Tibial artery (tissue), 4 donors: ENCODE measurements around the gene CLCN1.

ENCODE experiments used
- DNase-seq, 2 donors: peaks; one replicate each; pipeline ENCODE4 v3.0.0-alpha.2; 2019
- H3K27ac ChIP-seq, 2 donors: fragments of 200-600 bp; sonication (generic) in 1 of 2; 1 replicate in 1 of 2; 2 replicates in 1 of 2; pipeline ENCODE4 v1.5.1; 2018 to 2019; ENCODE audit warnings: mild to moderate bottlenecking in 1 of 2
- H3K27me3 ChIP-seq, 2 donors: fragments of 200-600 bp; sonication (generic) in 1 of 2; one replicate each; pipeline versions ENCODE4 v1.5.1 to v1.6.0; 2016 to 2019
- H3K36me3 ChIP-seq, 3 donors: fragments of 200-600 bp; sonication (generic) in 2 of 3; one replicate each; pipeline ENCODE4 v1.5.1; 2016 to 2019; ENCODE audit warnings: mild to moderate bottlenecking in 2 of 3
- H3K4me1 ChIP-seq, 4 donors: fragments of 200-600 bp; sonication (generic) in 2 of 4; 1 replicate in 3 of 4; 2 replicates in 1 of 4; pipeline ENCODE4 v1.5.1; 2016 to 2019
- H3K4me3 ChIP-seq, 2 donors: fragments of 200-600 bp; sonication (generic) in 1 of 2; 1 replicate in 1 of 2; 2 replicates in 1 of 2; pipeline ENCODE4 v1.5.1; 2018 to 2019; ENCODE audit warnings: mild to moderate bottlenecking in 2 of 2
- H3K9me3 ChIP-seq, 3 donors: fragments of 200-600 bp; sonication (generic) in 1 of 3; one replicate each; pipeline ENCODE4 v1.5.1; 2016 to 2019
- intact Hi-C: fragments of 100-400 bp; cut with DNase I; formaldehyde crosslinking; loops from one replicate; pipeline ENCODE4 v1.15.0; 2023; ENCODE audit warnings: low total_unique reads
- TF ChIP-seq, protein P1 (sequence below), 2 experiments: fragments of 200-600 bp in 1 of 2; fragments of 450-650 bp in 1 of 2; IDR thresholded peaks; one replicate each; pipeline ENCODE4 v1.5.1; 2017 to 2019; ENCODE audit warnings: antibody characterized with exemption in 2 of 2, mild to moderate bottlenecking in 1 of 2, moderate library complexity in 1 of 2

The CLCN1 gene

DNA sequence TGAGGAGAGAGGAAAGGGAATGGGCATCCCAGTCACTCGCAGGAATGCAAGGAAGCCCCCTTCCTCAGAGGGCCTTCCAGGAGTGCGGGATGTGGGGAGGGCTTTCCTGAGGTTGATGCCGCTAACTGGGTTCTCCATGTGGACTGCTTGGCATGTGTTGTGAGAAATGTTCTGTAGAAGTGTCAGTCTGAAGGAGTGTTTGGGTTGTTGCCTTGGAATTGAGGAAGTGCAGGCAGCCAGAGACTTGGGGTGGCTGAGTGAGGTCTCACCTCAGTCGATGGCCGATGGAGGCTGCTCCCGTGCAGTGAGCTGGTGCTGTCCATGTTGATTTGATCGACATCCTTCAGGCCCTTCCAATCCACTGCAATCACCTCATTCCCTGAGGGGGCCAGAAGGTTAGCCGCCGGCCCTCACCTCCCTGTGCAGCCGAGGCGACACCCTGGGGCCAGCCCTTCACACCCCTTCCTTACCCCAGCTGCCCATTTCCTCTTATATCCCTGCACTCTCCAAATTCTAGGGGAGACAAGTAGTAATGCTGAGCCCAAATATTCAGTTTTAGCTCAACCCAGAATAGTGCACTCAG is 44.0 kb downstream of the CLCN1 start:
- no peak for DNase-seq
- Histone ChIP-seq H3K27me3 (peaks cover 0 to 26% of the 10 kb centered on the region in 2 donors), H3K4me1 (peaks cover 0 to 18% (median 14%) of the 10 kb centered on the region in 4 donors), H3K9me3 (no peaks in the 10 kb centered on the region), H3K4me3 (no peak overlapping the region), H3K27ac (no peak overlapping the region), H3K36me3 (no peaks in the 10 kb centered on the region)
- TF ChIP-seq, protein P1, sequence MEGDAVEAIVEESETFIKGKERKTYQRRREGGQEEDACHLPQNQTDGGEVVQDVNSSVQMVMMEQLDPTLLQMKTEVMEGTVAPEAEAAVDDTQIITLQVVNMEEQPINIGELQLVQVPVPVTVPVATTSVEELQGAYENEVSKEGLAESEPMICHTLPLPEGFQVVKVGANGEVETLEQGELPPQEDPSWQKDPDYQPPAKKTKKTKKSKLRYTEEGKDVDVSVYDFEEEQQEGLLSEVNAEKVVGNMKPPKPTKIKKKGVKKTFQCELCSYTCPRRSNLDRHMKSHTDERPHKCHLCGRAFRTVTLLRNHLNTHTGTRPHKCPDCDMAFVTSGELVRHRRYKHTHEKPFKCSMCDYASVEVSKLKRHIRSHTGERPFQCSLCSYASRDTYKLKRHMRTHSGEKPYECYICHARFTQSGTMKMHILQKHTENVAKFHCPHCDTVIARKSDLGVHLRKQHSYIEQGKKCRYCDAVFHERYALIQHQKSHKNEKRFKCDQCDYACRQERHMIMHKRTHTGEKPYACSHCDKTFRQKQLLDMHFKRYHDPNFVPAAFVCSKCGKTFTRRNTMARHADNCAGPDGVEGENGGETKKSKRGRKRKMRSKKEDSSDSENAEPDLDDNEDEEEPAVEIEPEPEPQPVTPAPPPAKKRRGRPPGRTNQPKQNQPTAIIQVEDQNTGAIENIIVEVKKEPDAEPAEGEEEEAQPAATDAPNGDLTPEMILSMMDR (IDR thresholded peaks at IDR 0.05), result no peak
- intact Hi-C loops, result loop anchor here (5.0 to 10.0 kb wide), 2 partner anchors 55 to 68 kb away; no protein-coding TSS in a partner anchor

DNA sequence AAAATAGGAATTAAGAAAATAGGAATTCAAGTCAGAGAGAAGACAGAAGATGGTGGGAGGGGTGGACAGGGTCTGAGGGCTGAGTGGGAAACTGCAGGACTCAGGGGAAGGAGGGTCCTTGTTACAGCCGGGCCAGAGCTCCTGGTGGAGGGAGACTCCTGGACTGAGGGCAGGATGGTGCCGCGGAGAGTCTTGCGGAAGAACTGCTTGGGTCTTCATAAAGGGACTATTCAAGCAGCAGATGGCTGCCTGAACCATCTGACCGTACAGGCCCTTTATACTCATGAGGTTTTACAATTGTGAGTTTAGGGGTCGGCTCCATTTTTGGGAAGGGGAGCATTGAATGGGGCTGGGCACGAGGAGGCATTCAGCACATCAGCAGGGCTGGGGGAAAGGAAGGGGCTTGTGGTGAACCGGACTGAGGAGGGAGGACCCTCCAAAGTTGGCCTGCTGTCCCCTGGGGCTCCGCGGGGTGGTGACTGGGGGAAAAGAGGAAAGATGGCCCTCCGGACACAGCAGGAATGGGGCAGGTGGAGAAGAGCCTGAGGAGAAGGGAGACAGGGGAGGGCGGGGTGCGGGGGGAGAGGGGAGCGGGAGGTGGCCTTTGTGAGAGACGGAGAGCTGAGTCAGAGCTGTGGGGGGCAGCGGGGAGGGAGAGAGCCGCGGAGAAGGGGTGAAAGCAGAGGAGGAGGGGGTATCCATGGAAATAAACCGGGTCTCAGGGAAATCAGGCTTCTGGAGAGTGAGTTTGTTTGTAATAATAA is 45.1 kb downstream of the CLCN1 start:
- H3K4me3 ChIP-seq, result no peak overlapping the region
- TF ChIP-seq, protein P1 (IDR thresholded peaks at IDR 0.05), result no peak
- no peak for DNase-seq
- no peaks in the 10 kb centered on the region for H3K36me3 ChIP-seq
- H3K9me3 ChIP-seq, result no peaks in the 10 kb centered on the region
- H3K27ac ChIP-seq, result no peak overlapping the region
- intact Hi-C loops, result loop anchor here (5.0 to 10.0 kb wide), 2 partner anchors 54 to 69 kb away; no protein-coding TSS in a partner anchor
- peaks cover 0 to 26% of the 10 kb centered on the region in 2 donors for H3K27me3 ChIP-seq
- peaks cover 0 to 18% (median 14%) of the 10 kb centered on the region in 4 donors for H3K4me1 ChIP-seq

DNA sequence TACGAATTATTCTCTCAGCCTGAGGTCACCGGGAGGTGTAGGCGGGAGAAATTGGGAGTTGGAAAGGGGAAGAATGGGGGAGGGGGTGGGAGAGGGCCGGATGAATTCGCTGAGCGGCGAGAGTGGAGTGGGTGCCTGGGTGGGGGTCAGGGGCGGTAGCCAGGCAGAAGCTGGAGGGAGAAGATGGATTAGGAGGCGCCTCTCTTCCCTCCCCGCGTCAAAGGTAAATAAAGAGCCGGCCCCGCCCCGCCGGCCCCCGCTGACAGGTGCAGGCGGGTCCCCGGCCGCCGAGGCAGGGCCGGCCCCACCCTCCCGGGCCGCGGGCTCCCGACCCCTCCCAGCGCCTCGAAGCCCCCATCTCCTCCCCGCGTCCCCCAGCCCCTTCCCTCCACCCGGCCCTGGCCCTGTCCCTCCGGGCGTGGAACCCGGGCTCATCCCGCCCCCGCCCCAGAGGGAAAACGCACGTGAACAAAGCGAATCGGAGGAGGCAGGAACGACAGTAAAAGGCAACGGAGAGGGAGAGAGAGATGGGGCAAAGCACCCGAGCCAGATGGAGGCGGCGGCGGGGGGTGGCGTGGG is 45.7 kb downstream of the CLCN1 start:
- intact Hi-C loops, result loop anchor here (5.0 to 10.0 kb wide), 2 partner anchors 53 to 69 kb away; no protein-coding TSS in a partner anchor
- peaks cover 0 to 18% (median 14%) of the 10 kb centered on the region in 4 donors for H3K4me1 ChIP-seq
- H3K9me3 ChIP-seq, result no peaks in the 10 kb centered on the region
- no peaks in the 10 kb centered on the region for H3K36me3 ChIP-seq
- no peak overlapping the region for H3K27ac ChIP-seq
- TF ChIP-seq, protein P1 (IDR thresholded peaks at IDR 0.05), result no peak
- peaks cover 0 to 26% of the 10 kb centered on the region in 2 donors for H3K27me3 ChIP-seq
- H3K4me3 ChIP-seq, result peak overlapping the region; percentile 56 to 62
- no peak for DNase-seq

DNA sequence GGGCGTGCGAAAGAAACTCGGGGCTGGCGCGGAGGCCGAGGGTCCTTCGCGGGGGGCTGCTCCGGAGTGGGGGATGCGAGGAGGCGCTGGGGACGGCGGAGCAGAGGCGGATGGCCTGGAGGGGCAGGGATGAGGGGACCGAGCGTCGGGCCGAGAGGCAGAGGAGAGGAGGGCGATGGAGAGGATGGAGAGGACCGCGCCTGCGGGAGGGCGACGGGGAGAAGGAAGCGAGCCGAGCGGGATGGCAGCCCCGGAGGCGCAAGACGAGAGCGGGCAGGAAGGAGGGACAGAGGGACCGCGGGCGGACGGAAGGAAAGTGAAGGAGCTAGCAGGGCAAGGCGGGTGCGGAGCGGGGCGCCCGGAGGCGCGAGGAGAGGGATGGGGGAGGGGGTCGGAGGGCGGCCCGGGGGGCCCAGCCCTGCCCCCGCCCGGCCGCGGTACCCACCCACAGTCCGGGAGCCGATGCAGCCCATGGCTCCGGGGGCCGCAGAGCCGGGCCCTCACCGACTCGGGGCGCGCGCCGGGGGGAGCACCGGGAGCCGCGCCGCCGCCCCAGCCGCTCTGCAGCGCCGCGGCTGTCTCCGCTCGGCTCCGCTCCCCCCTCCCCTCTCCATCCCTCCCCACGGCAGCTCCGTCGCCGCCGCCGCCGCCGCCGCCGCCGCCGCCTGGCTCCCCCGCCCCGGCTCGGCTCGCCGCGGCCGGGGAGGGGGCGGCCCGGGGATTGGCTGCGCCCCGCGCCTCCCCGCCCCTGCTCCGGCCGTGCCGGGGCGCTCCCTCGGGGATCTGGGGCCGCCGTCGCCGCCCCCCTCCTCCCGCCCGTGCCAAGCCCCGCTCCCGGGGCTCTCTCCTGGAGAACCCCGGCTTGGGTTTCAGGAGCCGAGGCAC is 46.5 kb downstream of the CLCN1 start, which contains the start of gene FAM131B:
Gene FAM131B (minus strand): TSS at position 583 of the 885 bp plus-strand sequence. CDS start 110 bp downstream, at position 473.
- H3K4me1 ChIP-seq, result peaks cover 0 to 18% (median 14%) of the 10 kb centered on the region in 4 donors
- TF ChIP-seq, protein P1 (IDR thresholded peaks at IDR 0.05), result no peak
- intact Hi-C loops, result loop anchor here (5.0 to 10.0 kb wide), 2 partner anchors 52 to 70 kb away; no protein-coding TSS in a partner anchor
- peak within 1 kb of the TSS; percentile 56 to 62 for H3K4me3 ChIP-seq
- H3K36me3 ChIP-seq, result no peaks in the 10 kb centered on the region
- DNase-seq, result no peak
- H3K27ac ChIP-seq, result no peak within 1 kb of the TSS
- no peaks in the 10 kb centered on the region for H3K9me3 ChIP-seq
- peaks cover 0 to 26% of the 10 kb centered on the region in 2 donors for H3K27me3 ChIP-seq
